Measurements from ENCODE around the gene TOR1AIP2.

Gene TOR1AIP2

GRCh38 chr1:179825206-179825605 is 52.4 kb downstream of the TOR1AIP2 start:
- DNase-seq = peak; percentile 11

GRCh38 chr1:179824265-179824664 is 53.3 kb downstream of the TOR1AIP2 start:
- DNase-seq = peak; percentile 17

DNA sequence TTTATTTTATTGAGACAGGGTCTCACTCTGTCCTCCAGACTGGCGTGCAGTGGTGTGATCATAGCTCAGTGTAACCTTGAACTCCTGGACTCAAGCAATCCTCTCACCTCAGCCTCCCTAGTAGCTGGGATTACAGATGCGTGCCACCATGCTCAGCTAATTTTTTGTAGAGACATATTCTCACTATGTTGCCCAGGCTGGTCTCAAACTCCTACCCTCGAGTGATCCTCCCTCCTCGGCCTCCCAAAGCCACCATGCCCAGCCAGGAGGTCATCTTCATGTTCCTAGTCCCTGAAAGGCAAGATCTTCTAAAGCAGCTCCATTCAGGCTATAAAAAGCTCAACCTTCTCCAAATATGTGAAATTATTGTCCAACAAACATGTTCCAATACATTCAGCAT is 53.9 kb downstream of the TOR1AIP2 start:
- peak; percentile 11 for DNase-seq

- no peak for DNase-seq
These were observed 55.5 kb downstream of the TOR1AIP2 start for GRCh38 chr1:179822065-179822464.

GRCh38 chr1:179821524-179821923 is 56.1 kb downstream of the TOR1AIP2 start:
- no peak for DNase-seq

DNA sequence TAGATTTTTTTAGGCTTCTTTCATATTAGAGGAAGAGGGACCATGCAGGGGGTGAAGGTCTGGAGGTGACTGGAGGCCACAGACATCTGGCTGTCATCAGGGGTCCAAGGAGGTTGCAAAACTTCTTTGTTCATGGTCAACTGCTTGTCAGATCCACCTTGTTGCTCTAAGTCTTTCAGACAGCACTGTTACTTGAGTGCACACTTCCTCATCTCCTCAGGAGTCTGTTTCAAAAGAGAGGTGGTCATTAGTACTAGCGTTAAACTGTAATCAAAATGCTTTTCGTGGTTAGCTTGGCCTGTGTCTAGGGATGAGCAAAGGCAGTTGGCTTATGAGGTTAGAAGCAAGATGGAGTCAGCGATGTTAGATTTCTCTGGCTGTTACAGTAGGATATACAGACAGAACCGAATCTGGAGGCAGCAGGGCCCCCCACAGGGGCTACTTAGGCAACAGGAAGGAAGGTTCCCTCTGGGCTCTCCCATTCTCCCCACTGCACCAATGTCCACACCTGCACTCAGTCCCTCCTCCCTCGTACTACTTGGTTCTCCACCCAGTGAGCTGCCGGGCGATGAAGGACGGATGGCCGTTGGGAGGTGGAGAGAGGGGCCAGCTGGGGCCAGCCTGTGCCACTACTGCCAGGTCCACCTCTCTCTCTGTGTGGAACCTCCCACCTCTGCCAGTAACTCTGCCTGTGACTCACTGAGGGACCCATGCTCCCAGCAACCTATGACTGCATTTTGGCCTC is 57.2 kb downstream of the TOR1AIP2 start:
- no peak for DNase-seq

DNA sequence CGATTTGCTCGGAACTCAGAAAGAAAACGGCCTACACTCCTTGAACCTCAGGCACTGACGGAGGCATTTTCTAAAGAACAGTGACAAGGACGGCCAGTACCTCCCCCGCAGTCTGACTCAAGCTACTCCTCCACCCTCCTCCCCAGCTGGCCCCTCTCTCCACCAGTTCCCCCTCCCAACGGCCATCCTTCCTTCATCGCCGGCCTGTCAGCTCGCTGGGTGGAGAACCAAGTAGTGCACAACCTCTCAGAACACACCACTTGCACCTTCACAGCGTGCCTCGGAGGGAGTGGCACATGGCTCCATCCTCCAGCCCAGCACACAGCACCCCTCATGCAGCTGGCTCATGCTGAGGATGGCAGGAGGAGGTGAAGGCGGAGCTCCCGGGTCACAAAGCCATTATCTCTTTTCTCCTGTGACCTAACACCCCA is 58.8 kb downstream of the TOR1AIP2 start:
- no peak for DNase-seq

- no peak for DNase-seq
These were observed 59.3 kb downstream of the TOR1AIP2 start for GRCh38 chr1:179818260-179818659.

GRCh38 chr1:179817789-179818188 is 59.8 kb downstream of the TOR1AIP2 start:
- no peak for DNase-seq

GRCh38 chr1:179817056-179817455 is 60.5 kb downstream of the TOR1AIP2 start:
- DNase-seq = no peak

DNA sequence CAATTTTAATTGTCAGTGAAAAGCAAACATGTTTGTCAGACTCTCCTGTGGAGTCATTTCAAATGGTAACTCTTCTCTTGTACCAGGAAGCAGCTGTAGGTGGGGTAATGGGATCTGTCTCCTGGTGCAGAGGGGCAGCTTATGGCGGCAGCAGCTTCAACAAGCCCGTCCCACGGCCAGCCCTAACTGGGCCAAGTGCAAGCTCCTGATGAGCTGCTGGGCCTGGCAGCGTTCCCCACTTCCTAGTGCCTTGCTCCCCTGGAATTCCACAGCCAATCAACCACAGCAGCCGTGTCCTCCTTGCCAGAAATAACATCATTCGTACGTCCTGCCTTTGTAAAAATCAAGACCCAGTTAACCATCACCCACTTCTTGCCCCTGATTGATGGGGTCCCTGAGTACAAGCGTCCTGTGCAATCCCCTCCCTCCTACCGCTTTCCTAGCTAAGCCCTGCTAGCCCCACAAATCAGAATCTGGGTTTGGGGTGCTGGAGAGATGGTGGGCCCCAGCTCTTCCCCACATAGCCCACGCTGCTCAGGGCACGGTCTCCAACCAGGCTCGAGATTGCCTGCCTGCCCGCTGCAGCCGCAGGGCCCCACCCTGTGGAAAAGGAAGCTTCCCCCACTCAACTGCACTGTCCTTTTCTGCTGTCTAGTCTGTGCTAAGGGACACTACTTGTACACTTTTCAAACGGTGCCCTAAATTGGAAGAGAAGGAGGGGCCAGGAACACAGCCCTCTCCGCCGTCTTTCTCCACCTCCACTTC is 61.2 kb downstream of the TOR1AIP2 start:
- DNase-seq = no peak

DNA sequence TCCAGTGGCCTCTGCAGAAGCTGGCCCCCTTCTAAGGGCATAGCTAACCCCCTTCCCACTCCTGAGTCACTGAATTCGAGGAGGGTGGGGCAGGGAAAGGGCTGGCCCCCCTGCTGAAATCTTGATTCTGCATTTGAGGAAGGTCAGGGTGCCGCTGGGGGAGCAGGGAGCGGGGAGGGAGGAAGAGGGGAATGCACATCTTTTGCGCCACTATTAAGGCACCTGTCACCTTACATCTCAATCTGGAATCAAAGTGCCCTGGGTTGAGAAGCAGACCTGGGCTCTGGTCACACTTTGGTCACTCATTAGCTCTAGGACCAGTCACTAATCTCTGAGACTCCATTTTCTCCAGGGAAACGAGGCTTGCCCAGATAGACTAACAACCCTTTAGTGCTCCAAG is 62.0 kb downstream of the TOR1AIP2 start:
- DNase-seq = no peak

DNA sequence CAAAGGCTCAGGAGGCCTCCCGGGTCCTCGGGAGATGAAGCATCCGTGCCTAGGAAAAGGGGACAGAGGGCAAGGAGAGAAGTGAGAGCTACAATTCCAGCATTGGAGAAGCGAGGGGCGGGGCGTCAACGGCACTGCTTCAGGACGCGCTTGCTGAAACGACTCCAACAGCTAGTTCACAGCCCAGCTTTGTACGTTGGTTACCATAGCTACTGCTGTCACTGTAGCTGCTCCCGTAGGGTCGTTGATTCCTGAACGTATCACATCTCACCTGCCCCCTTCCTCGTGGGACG is 63.1 kb downstream of the TOR1AIP2 start:
- DNase-seq = no peak

DNA sequence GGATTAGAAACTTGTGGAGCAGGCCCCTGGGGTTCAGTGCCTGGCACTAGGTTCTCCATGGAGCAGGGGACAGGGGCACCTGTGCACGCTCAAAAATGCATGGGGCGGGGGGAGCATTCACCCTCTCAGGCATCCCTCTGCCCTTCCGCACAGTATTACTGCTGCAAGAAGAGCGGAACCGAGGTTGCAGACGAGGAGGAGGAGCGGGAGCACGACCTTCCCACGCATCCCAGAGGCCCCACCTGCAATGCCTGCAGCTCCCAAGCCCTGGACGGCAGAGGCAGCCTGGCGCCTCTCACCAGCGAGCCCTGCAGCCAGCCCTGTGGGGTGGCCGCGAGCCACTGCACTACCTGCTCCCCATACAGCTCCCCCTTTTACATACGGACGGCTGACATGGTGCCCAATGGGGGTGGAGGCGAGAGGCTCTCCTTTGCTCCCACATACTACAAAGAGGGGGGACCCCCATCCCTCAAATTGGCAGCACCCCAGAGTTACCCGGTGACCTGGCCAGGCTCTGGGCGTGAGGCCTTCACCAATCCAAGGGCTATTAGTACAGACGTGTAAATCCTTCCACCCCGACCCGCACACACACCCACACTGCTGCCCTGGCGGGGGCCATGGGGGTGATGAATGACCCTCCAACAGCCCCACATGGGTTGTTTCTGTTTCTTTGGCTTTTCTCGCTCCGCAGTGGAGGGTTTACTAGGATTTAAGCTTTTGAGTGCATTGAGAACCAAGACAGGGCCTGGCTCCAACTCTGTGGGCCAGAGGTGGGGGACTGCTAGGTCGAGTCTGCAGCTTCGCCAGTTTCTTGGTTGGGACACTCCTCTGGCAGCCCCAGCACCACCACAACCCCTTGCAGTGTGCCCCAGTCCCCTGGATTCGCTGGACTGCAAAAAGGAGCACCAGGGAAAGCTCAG is 63.7 kb downstream of the TOR1AIP2 start:
- no peak for DNase-seq

DNA sequence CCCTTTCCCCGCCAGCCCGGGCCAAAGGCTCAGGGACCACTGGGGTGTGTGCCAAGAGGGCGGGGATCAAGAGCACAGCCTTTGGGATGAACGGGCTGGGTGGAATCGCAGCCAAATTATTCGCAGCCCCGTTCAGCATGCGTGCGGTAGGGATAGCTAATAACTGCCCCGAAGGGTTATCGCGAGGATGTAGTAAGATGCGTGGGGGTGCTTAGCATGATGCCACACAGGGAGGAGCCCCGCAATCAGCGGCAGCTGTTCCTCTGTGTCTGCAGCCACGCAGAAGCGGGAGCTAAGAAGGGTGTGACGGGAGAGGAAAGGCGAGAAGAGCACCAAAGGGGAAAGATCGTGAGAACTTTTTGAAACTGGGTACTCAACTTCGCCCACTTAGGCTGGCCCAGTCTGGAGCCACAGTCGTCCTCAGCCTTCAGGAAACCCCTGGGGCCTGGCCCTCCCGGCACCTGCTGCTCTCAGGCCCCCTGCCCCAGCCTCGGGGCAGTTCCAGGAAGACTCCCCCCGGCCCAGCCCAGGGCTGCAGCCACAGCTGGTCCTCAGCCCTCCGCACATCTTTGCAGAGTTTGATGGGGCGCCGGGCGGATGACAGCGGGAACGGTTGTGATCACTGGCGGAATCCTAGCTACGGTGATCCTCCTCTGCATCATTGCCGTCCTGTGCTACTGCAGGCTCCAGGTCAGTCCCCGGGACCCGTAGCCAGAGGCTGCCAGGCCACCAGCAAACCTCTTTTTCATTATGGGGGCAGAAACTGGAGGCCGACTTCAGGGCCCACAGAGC is 64.9 kb downstream of the TOR1AIP2 start:
- no peak for DNase-seq

- DNase-seq = no peak
These were observed 67.3 kb downstream of the TOR1AIP2 start for GRCh38 chr1:179810367-179810715.

DNA sequence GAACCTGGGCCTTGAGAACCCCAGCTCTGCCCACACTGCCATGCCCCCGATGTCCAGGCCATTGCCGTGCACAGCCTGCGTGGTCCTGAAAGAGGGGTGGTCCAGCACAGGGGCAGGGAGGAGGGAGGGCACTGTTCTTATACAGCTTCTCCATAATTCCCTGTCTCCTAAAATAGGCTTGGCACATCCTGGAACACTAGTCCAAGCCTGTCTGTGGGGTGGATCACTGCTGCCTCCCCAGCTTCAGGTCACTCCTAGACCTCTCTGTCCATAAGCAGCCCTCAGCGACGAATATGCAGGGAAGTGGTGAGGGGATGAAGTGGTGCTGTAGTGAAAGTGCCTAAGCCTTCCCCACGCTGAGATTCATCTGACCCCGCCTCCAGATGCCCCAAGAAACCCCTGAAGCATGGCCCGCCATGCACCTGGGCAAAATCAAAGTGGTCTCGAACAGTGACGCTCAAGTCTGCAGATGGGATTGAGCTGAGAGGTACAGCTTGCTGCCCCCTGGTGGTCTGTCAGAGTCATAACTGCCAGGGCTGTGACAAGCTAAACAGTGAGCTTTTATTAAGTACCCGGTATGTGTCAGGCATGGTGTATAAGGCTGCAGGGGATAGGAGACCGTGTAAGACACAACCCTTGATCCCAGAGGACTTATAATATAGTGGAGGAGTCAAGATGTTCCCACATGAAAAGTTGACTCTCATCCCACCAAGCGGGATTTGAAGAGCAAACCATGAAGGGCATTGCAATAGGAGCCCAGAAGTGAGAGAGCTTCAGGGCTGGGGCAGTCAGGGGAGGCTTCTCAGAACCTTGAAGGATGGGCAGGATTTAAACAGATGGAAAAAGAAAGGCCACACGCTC is 67.9 kb downstream of the TOR1AIP2 start:
- DNase-seq = peak; percentile 79

DNA sequence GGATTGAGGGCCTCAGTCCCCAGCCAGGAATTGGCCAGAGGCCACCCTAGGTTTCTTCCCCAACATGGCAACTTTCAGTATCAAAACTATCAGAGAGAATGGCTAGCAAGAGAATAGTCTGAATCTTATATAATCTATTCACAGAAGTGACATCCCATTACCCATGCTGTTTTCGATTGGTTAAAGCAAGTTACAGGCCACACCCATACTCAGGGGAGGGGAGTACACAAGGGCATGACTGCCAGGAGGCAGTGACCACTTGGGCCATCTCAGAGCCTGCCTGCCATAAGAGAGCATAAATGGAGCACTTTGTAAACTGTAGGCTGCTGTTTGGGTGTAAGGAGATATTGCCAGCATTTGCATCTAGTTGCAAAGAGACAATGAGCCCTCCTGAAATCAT is 69.1 kb downstream of the TOR1AIP2 start:
- no peak for DNase-seq

- DNase-seq = no peak
These were observed 69.7 kb downstream of the TOR1AIP2 start for GRCh38 chr1:179807691-179808485.

DNA sequence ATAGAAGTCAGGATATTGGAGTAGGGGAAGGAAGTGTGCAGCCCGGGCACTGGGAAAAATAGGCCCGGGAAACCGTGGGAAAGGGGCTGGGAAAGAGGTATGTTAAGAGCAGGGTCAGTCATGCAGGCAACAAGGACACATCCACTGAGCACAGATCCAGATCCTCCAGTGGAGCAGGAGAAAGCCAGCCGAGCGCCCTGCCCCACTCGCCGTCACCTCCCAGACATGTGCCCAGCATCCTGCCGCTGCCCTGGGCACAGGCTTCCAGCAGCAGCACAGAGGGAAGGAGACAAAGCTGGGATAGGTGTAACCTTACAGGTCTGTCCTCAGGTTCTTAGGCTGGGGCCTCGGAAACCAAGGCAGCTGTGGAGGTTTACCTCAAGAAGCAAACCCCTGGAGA is 70.3 kb downstream of the TOR1AIP2 start:
- no peak for DNase-seq

GRCh38 chr1:179806333-179806732 is 71.3 kb downstream of the TOR1AIP2 start:
- DNase-seq = no peak

All from activated CD8-positive, alpha-beta memory T cell treated with anti-CD3 and anti-CD28 coated beads for 24 hours (primary cell).